ENCODE results near the gene SCUBE1.

The SCUBE1 gene

GRCh38 chr22:43163241-43163795 is 179.9 kb downstream of the SCUBE1 start:
- TF ChIP-seq MYC (IDR thresholded peaks at IDR 0.05; ENCODE audit: low read depth, low read length) (no peak), CTCF (IDR thresholded peaks at IDR 0.05; ENCODE audit: low read depth, low read length) (no peak), MAX (IDR thresholded peaks at IDR 0.05; ENCODE audit: low read depth, low read length) (no peak), POLR2A (IDR thresholded peaks at IDR 0.05; ENCODE audit: extremely low read depth, insufficient read length) (no peak)
- no peak overlapping the region for H3K4me3 ChIP-seq (ENCODE audit: low read depth, low read length)

GRCh38 chr22:43162412-43163150 is 180.6 kb downstream of the SCUBE1 start:
- TF ChIP-seq POLR2A (IDR thresholded peaks at IDR 0.05; ENCODE audit: extremely low read depth, insufficient read length) (no peak), MYC (IDR thresholded peaks at IDR 0.05; ENCODE audit: low read depth, low read length) (no peak), MAX (IDR thresholded peaks at IDR 0.05; ENCODE audit: low read depth, low read length) (no peak), CTCF (IDR thresholded peaks at IDR 0.05; ENCODE audit: low read depth, low read length) (no peak)
- no peak overlapping the region for H3K4me3 ChIP-seq (ENCODE audit: low read depth, low read length)

More at GRCh38 chr22:43163241-43163795, 179.9 kb downstream of the SCUBE1 start:
- DNase-seq (ENCODE audit: low read depth) = no peak

DNA sequence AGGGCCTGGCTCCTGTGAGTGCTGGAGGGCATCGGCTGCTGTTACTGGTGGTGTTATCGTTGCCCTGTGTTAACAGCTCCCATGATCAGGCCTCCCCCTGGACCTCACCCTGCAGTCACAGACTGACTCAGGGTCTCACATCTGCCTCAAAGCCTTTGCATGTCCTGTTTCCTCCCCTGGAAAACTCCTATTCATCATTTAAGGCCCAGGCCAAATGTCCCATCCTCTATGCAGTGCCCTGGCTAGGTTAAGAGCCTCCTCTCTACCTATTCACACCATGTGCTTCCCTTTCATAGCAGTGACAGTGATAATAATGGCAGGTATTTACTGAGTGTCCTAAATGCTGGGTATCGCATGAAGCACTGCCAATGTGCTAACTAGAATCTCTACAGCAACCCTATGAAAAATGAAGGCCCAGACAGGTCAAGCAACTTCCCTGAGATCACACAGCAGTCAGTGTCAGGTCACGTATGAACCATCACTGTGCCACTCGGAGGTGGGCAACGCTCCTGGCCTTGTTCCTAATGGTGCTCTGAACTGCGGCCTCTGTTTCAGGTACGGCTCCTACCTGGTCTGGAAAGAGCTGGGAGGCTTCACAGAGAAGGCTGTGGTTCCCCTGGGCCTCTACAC is 182.6 kb downstream of the SCUBE1 start:
- no peak for DNase-seq (ENCODE audit: low read depth)
- H3K4me3 ChIP-seq (ENCODE audit: low read depth, low read length) = no peak overlapping the region
- TF ChIP-seq MYC (IDR thresholded peaks at IDR 0.05; ENCODE audit: low read depth, low read length) = no peak
- no peak for TF ChIP-seq CTCF (IDR thresholded peaks at IDR 0.05; ENCODE audit: low read depth, low read length)
- no peak for TF ChIP-seq POLR2A (IDR thresholded peaks at IDR 0.05; ENCODE audit: extremely low read depth, insufficient read length)
- no peak for TF ChIP-seq MAX (IDR thresholded peaks at IDR 0.05; ENCODE audit: low read depth, low read length)

More at GRCh38 chr22:43162412-43163150, 180.6 kb downstream of the SCUBE1 start:
- DNase-seq (ENCODE audit: low read depth) = no peak

- no peak for DNase-seq (ENCODE audit: low read depth)
- TF ChIP-seq MAX (IDR thresholded peaks at IDR 0.05; ENCODE audit: low read depth, low read length) (no peak), CTCF (IDR thresholded peaks at IDR 0.05; ENCODE audit: low read depth, low read length) (peak; percentile 37)
- no peak overlapping the region for H3K4me3 ChIP-seq (ENCODE audit: low read depth, low read length)
Measured at GRCh38 chr22:43159484-43160178, 183.5 kb downstream of the SCUBE1 start.

GRCh38 chr22:43158778-43159483 is 184.2 kb downstream of the SCUBE1 start:
- DNase-seq (ENCODE audit: low read depth) = no peak
- H3K4me3 ChIP-seq (ENCODE audit: low read depth, low read length) = no peak overlapping the region
- TF ChIP-seq MYC (IDR thresholded peaks at IDR 0.05; ENCODE audit: low read depth, low read length) (no peak), CTCF (IDR thresholded peaks at IDR 0.05; ENCODE audit: low read depth, low read length) (no peak), POLR2A (IDR thresholded peaks at IDR 0.05; ENCODE audit: extremely low read depth, insufficient read length) (no peak), MAX (IDR thresholded peaks at IDR 0.05; ENCODE audit: low read depth, low read length) (no peak)
